NCI-H446 (cell line): ENCODE measurements around the gene SDK2.

ENCODE experiments used
- DNase-seq, 2 experiments: peaks; one replicate each; lab custom pipeline; 2025; lab: John Stamatoyannopoulos, UW

The SDK2 gene

GRCh38 chr17:73508931-73509605, 135.2 kb downstream of the SDK2 start:
- DNase-seq = no peak

GRCh38 chr17:73508057-73508930, 136.0 kb downstream of the SDK2 start:
- no peak for DNase-seq

- DNase-seq = no peak
These were observed 137.5 kb downstream of the SDK2 start for GRCh38 chr17:73506470-73507435.

- DNase-seq = no peak
These were observed 140.7 kb downstream of the SDK2 start for GRCh38 chr17:73503560-73503959.

GRCh38 chr17:73500414-73500999, 143.7 kb downstream of the SDK2 start:
- DNase-seq = no peak

- DNase-seq = no peak
These were observed 145.2 kb downstream of the SDK2 start for GRCh38 chr17:73498886-73499554.

GRCh38 chr17:73498176-73498575, 146.1 kb downstream of the SDK2 start:
- no peak for DNase-seq

GRCh38 chr17:73497721-73498120, 146.5 kb downstream of the SDK2 start:
- no peak for DNase-seq

- no peak for DNase-seq
These were observed 148.0 kb downstream of the SDK2 start for GRCh38 chr17:73496232-73496631.

GRCh38 chr17:73495641-73496040, 148.6 kb downstream of the SDK2 start:
- no peak for DNase-seq

- DNase-seq = no peak
These were observed 149.3 kb downstream of the SDK2 start for GRCh38 chr17:73494950-73495349.

GRCh38 chr17:73493956-73494926, 150.0 kb downstream of the SDK2 start:
- DNase-seq = no peak

GRCh38 chr17:73492821-73493814, 151.1 kb downstream of the SDK2 start:
- peak in 1 of 2 experiments; percentile 20 for DNase-seq

GRCh38 chr17:73492125-73492820, 152.0 kb downstream of the SDK2 start:
- DNase-seq = no peak

- no peak for DNase-seq
These were observed 152.6 kb downstream of the SDK2 start for GRCh38 chr17:73491648-73492047.

- DNase-seq = no peak
These were observed 153.4 kb downstream of the SDK2 start for GRCh38 chr17:73490851-73491250.

GRCh38 chr17:73489991-73490390, 154.3 kb downstream of the SDK2 start:
- DNase-seq = no peak

GRCh38 chr17:73489333-73489732, 154.9 kb downstream of the SDK2 start:
- DNase-seq = no peak
